HG03378 (cell line): Measurements from ENCODE around the gene ALS2CL.

Source experiments
- ATAC-seq: cut with Tn5 transposase; IDR thresholded peaks from one replicate; pipeline ENCODE4 v1.9.1; 2021; ENCODE audit warnings: mild to moderate bottlenecking, moderate library complexity; ENCODE audit not compliant: unreplicated experiment

Gene ALS2CL

GRCh38 chr3:46667061-46667621 lies 26.3 kb downstream of the ALS2CL start:
- no peak for ATAC-seq

GRCh38 chr3:46666453-46666845 lies 27.0 kb downstream of the ALS2CL start:
- no peak for ATAC-seq

GRCh38 chr3:46665763-46666452 lies 27.6 kb downstream of the ALS2CL start:
- ATAC-seq: no peak

GRCh38 chr3:46664971-46665762 lies 28.3 kb downstream of the ALS2CL start:
- ATAC-seq: no peak

- no peak for ATAC-seq
Measured at GRCh38 chr3:46664188-46664970, 29.1 kb downstream of the ALS2CL start.

DNA sequence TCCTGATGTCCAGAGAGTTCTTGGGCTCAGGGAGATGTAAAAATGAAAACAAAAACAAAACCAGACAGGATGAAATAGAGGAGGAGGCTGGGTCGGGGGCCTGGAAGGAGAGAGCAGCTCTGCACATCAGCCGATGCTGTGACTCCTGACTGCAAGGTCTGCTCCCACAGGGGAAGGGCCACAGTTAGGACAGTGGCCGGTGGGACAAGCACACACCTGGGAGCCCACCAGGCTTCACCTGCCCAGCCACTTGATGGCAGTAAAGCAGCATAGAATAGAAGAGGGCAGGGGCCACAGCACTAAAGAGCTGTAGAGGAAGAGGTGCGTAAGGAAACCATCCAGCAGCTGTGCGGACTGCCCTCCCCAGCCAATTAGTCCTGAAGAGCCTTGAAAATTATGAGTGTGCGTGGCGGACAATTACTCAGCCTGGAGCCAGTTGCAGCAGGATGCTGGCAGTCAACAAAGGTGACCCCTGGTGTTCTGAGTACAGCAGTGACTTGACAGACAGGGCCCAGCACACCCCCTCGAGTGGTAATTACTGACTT lies 29.8 kb downstream of the ALS2CL start:
- no peak for ATAC-seq

DNA sequence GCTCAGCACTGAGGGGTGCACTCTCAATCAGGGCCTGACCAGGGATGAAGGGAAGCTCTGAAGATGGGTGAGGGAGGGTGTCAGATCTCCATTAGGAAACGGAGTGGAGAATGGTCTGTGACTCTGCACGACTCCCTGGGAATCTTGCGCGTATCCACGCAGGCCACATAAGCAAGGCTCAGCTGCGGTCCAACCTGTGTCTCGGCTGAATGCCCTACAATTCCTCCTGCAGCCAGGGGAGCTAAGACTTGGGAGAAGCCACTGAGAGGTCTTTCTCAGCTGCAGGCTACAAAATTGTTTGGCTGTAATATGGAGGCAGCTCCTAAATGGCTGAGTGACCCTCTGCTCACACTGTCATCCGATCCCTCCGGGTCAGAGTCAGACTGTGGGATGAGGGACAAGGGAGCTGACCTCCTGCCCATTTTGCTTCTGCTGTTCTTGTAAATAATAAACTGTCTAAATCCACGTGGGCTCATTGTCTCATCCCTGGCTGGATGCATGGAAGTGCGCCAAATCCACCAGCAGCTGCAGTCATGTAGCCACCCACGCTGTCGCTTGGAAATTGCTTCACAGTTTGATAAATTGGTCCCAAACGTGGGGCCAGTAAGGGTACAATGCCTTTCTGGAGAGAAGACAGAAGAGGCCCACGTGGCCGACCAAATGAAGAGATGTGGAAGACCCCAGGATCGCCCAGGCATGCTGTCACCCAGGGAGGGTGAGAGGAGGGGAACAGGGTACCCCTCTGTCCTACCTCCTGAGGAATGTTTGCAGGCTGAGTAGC lies 30.5 kb downstream of the ALS2CL start:
- no peak for ATAC-seq

DNA sequence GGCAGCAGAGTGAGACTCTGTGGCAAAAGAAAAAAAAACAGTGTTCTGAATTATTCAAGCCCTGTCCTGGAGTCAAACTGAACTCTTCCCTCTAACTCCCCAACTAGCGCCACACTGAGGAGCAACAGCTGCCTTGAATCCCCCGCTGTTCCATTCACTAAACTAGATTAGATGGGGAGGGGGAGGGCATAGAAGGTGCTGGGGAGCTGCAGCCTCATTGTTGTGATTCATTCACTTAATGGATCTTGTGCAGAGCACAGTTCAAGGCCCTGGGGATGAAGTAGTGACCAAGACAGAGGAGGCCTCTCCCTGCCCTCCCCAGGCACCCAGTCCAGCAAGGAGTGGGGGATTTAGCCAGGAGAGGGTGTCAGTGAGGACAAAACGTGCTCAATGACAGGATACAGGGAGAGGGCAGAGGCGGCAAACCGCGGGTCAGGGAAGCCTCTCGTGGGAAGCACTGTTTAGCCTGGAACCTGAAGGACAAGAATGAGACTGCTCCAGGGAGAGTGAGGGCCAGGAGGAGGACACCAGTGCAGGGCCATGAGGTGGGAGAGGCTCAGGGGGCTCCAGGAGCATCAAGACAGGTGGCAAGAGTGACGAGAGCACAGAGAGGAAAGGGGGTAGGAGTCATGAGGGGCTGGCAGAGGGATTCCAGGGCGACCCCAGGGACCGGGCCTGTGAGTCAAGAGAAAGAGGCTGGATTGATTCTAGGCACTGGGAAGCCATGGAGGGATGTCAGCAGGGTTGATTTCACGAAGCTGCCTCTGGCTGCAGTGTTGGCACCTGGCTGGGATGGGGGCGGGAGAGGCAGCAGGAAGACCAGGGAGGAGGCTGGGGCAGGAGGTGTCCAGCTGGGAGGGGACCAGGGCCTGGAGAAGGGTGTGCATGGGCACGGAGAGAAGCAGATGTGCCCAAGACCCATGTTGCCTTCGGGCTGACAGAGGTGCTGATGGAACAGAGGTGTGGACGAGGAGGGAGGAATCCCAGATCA lies 31.4 kb downstream of the ALS2CL start:
- ATAC-seq: no peak

GRCh38 chr3:46660543-46661523 lies 32.6 kb downstream of the ALS2CL start:
- no peak for ATAC-seq

DNA sequence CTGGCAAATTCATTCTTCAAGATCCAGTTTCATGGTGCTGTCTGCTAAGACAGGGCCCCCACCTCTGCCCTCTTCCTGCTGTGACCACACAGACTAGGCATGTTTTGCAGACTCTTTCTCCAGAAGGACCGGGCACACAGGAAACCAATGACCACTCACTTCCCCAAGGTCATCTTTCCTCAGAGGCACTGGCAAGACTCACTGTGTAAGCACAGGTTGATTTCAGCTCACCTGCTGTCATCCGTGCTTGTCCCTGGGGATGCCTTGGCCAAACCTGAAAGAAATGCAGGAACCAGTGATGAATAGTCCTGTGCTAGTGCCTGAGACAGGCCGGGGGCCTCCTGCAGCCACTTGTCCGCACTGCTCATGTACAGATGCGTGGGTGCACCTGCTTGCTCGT lies 33.5 kb downstream of the ALS2CL start:
- ATAC-seq: no peak

- ATAC-seq: no peak
Measured at GRCh38 chr3:46659285-46659684, 34.2 kb downstream of the ALS2CL start.

- no peak for ATAC-seq
Measured at GRCh38 chr3:46656778-46657556, 36.5 kb downstream of the ALS2CL start.

DNA sequence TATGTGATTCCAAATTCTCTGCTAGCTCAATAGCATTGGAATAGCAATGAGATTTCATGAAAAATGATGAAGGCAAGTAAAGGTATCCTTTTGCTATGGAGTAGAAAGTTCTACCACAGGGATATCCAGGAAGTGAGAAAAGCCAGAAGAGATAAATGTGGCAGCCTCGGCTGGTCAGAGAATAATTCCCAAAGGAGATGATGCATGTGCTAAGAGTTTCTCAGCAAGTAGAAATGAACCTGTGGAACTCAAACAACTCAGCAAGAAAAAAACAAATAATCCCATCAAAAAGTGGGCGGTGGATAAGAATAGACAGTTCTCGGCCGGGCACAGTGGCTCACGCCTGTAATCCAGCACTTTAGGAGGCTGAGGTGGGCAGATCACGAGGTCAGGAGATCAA lies 38.2 kb downstream of the ALS2CL start:
- no peak for ATAC-seq

DNA sequence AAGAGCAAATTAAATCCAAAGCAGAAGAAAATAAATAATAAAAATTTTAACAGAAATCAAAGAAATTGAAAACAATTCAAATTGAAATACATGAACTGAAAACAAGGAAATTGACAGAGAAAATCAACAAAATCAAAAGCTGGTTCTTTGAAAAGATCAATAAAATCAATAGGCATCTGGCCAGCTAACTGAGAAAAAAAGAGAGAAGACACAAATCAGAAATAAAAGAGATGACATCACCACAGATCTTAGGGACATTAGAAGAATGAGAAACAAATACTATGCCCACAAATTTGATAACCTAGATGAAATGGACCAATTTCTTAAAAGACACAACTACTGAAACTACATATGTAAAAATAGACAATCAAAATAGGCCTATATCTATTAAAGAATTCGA lies 42.4 kb downstream of the ALS2CL start:
- ATAC-seq: no peak

GRCh38 chr3:46649436-46649835 lies 44.0 kb downstream of the ALS2CL start:
- ATAC-seq: no peak

DNA sequence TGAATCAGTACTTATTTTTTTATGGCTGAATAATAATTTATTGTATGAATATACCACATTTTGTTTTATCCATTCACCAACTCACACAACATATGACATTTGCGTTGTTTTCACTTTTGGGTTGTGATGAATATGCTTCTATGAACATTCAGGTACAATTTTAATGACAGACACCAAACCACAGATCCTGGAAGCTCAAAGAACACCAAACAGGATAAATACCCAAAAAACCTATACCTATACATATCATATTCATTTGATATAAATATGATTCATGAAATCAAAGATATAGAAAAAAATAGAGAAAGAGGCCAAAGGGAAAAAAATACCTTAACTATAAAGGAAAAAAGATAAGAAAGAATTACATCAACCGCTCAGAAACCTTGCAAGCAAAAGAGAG lies 45.4 kb downstream of the ALS2CL start:
- ATAC-seq: no peak

- ATAC-seq: no peak
Measured at GRCh38 chr3:46646700-46647099, 46.8 kb downstream of the ALS2CL start.
